ENCODE results near the gene EEPD1.
A peak's percentile ranks its signal among the peaks of the same experiment; 100 is the strongest.
"Not testable (repeated sequence)": the region's sequence is repeated elsewhere in the genome, so short reads cannot be mapped to it uniquely, and the experiment has no call there.

EEPD1 gene

DNA sequence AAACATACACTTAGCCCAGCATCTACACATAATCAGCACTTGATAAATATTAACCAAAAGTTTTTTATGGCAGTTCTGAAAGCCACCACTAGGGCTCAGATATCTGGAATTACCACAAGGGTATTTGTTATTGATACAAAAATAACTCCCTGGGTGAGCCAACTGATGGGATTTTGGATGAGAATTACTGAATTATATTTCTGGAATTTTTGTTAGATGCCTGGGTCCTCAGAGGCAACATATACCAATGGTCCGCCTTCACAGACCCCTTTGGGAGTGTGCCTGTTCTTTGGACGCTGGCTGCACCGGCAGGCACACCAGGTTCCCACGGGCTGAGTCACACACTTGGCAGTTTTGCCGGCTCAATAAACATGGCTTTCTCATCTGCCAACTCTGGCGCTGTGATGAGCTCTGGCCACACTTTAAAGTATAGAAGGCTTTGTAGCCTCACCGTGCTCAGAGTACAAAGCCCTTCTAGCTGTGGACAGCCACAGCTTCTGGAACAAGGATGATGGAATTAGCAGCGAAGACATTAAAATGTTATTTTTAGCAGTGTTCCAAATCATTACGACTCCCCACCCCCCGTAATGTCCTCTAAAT, 24.5 kb upstream of the EEPD1 start:
- peak; percentile 88 for DNase-seq (ENCODE audit: low read depth)

DNA sequence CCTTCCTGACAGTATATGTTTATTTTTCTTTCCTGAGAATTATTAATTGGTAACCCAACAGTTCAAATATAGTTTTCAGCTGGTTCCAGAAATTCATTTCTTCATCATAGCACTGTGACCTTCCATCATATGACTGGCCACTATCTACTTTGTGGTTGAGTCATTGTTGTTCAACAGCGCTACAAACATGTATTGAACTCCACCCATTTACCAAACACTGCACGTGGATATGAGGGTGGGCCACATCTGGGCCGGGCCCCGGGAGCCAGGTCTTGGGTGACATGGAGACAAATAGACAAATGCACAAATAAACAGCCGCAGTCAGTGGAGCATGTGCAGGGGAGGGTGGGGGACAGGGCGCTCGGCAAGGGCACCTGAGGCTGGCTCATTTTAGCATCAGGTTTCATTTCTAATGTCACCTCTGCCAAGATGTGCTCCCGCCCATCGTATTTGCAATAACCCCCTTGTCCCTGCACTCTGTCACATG, 24.0 kb upstream of the EEPD1 start:
- DNase-seq (ENCODE audit: low read depth) = peak; percentile 33

GRCh38 chr7:36130236-36130945, 22.7 kb upstream of the EEPD1 start:
- no peak for DNase-seq (ENCODE audit: low read depth)

DNA sequence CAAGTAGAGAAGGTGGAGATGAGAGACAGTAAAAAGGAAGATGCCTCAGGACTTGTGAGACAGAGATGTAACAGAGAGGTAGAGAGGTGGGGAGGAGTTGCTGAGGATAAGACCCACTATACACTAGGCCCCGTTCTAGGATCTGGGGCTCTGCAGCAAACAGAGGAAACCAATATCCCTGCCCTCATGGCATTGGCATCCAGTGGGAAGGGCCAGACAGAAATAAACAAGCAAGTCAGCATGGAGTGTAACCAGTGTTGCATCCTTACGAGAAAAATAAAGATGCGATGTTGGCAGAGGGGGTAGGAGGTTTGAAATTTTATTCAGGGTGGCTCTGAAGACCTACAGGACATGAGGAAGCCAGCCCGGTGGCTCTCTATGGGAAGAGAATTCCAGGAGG, 22.0 kb upstream of the EEPD1 start:
- DNase-seq (ENCODE audit: low read depth) = no peak

GRCh38 chr7:36131499-36131898, 21.6 kb upstream of the EEPD1 start:
- DNase-seq (ENCODE audit: low read depth) = no peak

DNA sequence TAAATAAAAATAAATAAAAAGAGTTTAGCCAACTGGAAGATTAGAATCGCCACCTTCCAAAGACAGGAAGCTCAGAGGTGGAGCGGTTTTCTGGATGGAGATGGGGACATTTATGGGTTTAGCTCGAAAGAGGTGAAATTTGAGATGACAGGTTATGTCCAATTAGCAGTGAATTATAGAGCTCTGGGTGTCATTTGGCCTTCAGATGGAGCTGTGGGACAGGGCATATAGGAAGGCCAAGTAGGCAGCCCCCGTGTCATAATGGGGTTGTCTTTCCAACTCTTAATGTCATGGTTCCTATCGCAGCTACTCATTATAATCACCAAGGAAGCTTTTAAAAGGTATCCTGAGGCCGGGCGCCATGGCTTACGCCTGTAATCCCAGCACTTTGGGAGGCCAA, 21.0 kb upstream of the EEPD1 start:
- DNase-seq (ENCODE audit: low read depth) = no peak

DNA sequence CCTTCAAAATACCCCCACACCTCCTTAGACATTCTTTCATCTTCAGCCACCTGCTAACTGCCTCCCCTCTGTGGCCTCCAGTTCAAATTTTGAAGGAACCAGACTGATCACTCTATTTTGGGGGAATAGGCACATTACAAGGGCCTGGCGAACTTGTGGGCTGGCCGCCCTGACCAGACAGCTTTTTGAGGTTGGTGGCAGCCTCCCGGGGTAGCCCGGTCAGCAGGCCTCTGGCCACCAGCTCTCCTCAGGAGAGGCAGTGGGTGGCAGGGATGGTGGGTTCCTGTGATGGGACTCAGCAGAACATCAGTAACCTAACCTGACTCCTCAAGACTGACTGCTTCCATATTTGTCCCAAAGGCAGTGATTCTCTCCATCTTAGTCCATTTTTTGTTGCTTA, 17.4 kb upstream of the EEPD1 start:
- no peak for DNase-seq (ENCODE audit: low read depth)

DNA sequence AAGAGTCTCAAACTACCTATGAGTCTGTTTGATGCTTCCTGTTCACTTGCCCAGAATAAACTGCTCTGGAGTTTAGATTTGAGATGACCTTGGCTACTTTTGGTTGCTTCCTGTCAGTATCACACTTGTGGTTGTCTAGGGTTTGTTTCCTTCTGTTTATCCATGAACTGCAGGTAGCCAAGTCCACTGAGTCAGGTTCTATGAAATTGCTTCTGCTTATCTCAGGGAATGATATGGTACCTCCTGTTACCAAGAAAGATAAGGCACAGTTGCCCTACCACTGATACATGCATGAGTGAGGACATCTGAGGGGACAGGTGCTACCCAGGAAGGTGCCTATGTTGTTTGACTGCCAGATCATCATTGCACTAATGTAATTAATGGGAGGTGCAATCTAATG, 15.8 kb upstream of the EEPD1 start:
- no peak for DNase-seq (ENCODE audit: low read depth)

DNA sequence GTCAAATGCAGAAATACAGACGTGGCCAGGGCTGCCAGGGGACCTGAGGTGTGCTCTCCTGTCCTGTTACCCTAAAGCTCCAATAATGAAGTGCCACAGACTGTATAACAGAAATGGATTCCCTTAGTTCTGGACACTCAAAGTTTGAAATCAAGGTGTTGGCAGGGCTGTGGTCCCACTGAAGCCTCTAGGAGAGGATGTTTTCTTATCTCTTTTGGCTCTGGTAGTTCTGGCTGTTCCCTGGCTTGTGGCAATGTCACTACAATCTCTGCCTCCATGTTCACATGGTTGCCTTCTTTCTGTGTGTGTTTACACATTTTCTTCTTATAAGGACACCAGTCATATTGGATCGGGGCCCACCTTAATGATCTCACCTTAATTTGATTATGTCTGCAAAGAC, 15.3 kb upstream of the EEPD1 start:
- no peak for DNase-seq (ENCODE audit: low read depth)

DNA sequence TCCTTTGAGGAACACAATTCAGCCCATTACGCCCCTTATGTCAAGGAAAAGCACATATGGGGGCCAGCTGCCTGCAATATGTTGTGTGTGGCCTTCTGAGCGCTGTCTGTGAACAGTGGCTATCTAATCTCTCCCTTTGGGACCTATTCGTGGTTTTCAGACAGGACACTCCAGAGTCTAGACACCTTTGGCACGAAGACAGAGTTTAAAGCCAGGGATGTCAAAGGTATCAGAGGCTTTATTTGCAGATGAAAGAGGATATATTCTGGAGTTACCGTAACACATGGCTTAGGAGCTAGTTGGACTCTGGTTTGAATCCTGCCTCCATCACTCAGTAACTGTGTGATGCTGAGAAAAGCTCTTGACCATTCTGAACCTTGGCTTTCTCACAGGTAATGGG, 14.8 kb upstream of the EEPD1 start:
- DNase-seq (ENCODE audit: low read depth) = no peak

DNA sequence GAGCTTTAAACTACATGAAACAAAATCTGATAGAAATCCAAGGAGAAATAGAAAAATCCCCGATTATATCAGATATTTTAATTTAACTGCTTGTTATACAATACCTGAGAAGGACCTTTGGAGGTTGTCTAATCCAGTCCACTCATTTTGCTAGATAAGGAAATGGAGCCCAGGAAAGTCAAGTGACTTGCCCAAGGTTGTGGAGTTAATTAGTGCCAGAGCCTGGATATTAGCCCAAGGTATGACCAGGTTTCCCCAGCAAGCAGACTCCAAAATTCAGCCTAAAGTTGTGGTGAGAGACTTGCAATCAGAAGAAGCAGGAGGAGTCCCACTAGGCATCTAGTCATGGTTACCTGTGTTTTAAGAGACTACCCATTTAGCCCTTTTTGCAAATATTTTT, 11.7 kb upstream of the EEPD1 start:
- no peak for DNase-seq (ENCODE audit: low read depth)

DNA sequence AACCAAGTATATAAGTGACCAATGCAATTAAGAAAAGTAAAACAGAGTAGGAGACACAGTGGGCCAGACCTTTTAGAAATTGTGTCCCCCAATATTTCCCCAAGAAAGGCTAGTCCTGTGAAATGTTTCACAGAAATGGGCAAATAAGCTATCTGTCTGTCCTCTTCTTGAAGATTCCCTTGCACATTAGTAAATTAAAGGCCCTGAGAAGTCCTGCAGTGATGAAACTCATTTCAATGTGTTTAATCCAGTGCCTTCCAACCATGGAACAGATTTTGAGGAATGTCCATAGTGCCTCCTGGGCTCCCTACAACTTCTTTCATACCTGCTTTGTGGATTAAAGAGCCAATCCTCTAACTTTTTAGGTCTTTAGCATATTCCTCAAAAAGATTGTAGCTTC, 11.2 kb upstream of the EEPD1 start:
- DNase-seq (ENCODE audit: low read depth) = no peak

GRCh38 chr7:36144189-36144588, 8.9 kb upstream of the EEPD1 start:
- DNase-seq (ENCODE audit: low read depth) = no peak

DNA sequence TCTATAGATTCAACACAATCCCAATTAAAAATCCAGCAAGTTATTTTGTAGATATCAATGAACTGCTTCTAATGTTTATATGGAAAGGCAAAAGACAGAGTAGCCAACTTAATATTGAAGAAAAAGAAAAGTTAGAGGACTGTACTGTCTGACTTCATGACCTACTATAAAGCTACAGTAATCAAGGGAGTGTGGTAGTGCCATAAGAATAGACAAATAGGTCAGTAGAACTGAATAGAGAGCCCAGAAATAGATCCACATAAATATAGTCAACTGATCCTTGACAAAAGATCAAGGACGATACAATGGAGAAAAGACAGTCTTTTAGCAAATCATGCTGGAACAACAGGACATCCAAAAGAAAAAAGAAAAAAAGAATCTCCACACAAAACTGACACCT, 7.4 kb upstream of the EEPD1 start:
- DNase-seq (ENCODE audit: low read depth) = no peak

DNA sequence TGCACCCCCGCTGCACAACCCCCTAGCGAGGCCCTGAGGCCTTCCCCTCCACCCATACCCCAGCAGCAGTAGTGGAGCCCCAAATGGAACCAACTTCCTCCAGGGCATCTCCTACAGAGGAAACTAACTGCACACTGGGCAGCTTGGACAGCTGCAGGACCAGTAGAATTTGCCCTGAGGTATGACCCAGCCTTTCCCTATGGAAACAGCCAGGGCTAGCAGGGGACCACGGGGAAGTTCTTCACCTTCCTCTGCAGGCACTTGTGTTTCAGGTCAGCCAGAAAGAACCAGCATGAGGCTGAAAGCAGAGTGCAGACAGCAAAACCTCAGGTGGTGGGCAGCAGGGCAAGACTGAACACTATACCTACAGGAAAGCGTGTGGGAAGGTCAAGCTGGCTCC, 5.7 kb upstream of the EEPD1 start:
- no peak for DNase-seq (ENCODE audit: low read depth)

GRCh38 chr7:36148422-36149065, 4.5 kb upstream of the EEPD1 start:
- no peak for DNase-seq (ENCODE audit: low read depth)

- DNase-seq (ENCODE audit: low read depth) = not testable (repeated sequence)
Observed at GRCh38 chr7:36149240-36149639, 3.8 kb upstream of the EEPD1 start.

DNA sequence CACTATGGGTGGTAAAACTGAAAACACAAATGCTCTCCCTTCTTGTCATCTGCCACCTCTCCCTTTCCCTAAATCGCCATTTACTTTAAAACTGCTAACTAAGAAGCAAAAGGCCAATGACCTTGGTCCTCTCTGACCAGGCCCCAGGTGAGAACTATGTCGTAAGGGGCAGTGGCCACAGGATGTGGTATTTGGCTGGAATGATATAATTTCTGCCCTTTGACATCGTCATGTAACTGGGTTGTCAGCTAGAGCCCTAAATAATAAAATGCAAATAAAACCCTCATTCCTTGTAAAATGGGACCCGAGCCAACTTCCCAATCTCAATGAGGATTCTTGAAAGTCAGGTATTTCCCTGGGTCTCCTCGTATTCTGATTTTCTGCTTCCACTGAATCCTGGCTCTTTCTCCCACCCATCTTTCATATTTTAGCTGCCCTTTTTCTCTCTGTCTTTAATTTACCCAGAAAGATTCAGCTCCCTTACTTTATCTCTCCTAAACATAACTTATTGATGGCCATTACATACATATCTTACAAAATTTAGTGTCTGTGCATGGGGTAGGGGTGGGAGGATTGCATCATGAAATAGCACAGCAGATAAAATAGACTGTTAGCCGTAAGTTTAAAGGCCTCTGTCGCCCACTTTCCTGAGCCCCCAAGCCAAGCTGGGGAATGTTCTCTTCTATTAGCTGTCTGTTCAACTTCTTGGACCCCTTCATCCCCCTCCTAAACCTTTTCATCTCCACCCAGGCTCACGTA, 3.2 kb upstream of the EEPD1 start:
- no peak for DNase-seq (ENCODE audit: low read depth)

- no peak for DNase-seq (ENCODE audit: low read depth)
Observed at GRCh38 chr7:36151921-36152755, 916 bp upstream of the EEPD1 start.

DNA sequence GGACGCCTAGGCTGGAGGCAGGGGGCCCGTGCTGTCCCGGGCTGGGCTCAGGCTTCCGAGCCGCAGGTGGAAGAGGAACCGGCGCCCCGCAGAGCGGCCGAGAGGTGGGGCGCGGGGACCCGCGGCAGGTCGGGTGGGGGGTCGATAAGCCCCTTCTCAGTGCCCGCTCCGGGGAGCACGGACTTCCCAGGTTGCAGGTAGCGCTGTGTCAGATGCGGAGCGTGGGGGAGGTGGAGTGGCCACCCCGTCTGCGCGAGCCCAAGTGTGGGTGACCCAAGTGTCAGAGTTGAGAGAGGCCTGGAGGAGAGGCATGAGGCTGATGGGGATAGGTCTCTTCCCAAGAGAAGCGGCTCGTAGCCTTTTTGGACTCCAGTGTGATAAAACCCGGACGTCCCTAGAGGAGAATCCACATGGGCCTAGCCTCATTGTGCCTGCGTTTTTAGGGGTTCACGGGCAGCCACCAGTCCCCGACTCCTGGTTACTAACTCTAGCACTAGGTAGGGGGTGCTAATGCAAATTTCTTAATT, 580 bp downstream of the EEPD1 start:
- DNase-seq (ENCODE audit: low read depth) = no peak
